ENCODE data around the gene HMCN2.
A peak's percentile ranks its signal among the peaks of the same experiment; 100 is the strongest.

Gene HMCN2

DNA sequence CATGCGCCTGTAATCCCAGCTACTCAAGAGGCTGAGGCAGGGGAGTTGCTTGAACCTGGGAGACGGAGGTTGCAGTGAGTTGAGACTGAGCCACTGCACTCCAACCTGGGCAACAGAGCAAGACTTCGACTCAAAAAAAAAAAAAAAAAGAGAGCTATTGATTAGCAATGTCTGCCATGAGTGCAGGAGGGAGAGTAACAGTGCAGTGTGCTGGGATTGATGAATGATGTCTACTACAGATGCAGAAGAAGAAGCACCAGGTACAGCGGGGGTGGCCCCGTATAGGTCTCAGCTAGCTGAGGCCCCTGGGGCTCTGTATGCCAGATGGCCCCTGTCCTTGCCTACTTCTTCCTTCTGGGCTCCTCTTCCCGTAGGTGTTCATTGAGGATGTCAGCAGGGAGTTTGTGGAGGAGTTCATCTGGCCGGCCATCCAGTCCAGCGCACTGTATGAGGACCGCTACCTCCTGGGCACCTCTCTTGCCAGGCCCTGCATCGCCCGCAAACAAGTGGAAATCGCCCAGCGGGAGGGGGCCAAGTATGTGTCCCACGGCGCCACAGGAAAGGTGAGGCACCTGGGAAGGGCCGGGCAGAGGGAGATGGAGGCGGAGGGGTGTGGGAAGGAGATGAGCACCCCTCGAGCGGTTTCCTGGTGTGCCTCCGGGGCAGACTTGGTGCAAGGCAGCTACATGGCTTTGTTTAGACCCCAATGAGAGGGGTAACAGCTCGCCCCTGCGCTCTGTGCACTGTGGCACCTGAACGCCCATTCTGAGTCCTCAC is 192.7 kb downstream of the HMCN2 start:
- TF ChIP-seq NFIC (IDR thresholded peaks at IDR 0.05) (no peak), RAD21 (IDR thresholded peaks at IDR 0.05; ENCODE audit: low read depth) (no peak), EGR1 (IDR thresholded peaks at IDR 0.05) (no peak), TCF12 (IDR thresholded peaks at IDR 0.05; ENCODE audit: low read depth) (no peak), ZBTB7A (IDR thresholded peaks at IDR 0.05; ENCODE audit: low read depth) (no peak), EP300 (IDR thresholded peaks at IDR 0.05; ENCODE audit: borderline replicate concordance) (no peak), FOXM1 (IDR thresholded peaks at IDR 0.05; ENCODE audit: borderline replicate concordance, low read depth) (no peak), YY1 (IDR thresholded peaks at IDR 0.05; ENCODE audit: low read depth) (no peak), TAF1 (IDR thresholded peaks at IDR 0.05; ENCODE audit: low read depth) (no peak)
- TF ChIP-seq, protein P1, sequence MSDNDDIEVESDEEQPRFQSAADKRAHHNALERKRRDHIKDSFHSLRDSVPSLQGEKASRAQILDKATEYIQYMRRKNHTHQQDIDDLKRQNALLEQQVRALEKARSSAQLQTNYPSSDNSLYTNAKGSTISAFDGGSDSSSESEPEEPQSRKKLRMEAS (IDR thresholded peaks at IDR 0.05), result no peak

DNA sequence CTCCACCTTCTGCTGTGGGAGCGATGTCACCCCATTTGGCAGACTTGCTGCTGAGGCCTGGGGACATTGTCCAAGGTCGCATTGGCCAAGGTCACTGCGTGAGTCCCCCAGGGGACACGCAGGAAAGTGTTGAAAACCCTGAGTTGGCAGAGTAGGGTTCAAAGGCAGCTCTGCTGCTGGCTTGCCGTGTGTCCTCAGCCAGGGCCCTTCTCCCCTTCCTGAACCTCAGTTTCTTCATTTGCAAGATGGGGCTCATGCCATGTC is 193.2 kb downstream of the HMCN2 start:
- TF ChIP-seq TCF12 (IDR thresholded peaks at IDR 0.05; ENCODE audit: low read depth), result no peak
- TF ChIP-seq CEBPB (IDR thresholded peaks at IDR 0.05), result no peak
- no peak for TF ChIP-seq RAD21 (IDR thresholded peaks at IDR 0.05; ENCODE audit: low read depth)

DNA sequence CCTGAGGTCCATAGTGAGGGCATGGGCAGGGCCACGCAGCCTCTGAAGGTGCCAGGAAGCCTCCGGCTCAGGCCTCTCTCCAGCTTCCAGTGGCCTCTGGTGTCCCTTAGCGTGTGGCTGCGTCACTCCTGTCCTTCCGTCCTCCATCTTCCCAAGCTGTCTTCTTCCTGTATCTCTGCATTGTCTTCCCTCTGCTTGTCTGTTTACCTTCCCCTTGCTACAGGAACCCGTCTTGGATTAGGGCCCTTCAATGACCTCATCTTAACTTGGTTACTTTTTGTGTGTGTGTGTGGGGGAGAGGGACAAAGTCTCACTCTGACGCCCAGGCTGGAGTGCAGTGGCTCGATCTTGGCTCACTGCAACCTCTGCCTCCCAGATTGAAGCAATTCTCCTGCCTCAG is 193.6 kb downstream of the HMCN2 start:
- TF ChIP-seq TCF12 (IDR thresholded peaks at IDR 0.05; ENCODE audit: low read depth) (no peak), CREB1 (IDR thresholded peaks at IDR 0.05; ENCODE audit: low read depth) (no peak), TAF1 (IDR thresholded peaks at IDR 0.05; ENCODE audit: low read depth) (no peak)
- TF ChIP-seq, protein P2, sequence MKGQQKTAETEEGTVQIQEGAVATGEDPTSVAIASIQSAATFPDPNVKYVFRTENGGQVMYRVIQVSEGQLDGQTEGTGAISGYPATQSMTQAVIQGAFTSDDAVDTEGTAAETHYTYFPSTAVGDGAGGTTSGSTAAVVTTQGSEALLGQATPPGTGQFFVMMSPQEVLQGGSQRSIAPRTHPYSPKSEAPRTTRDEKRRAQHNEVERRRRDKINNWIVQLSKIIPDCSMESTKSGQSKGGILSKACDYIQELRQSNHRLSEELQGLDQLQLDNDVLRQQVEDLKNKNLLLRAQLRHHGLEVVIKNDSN (IDR thresholded peaks at IDR 0.05), result no peak

DNA sequence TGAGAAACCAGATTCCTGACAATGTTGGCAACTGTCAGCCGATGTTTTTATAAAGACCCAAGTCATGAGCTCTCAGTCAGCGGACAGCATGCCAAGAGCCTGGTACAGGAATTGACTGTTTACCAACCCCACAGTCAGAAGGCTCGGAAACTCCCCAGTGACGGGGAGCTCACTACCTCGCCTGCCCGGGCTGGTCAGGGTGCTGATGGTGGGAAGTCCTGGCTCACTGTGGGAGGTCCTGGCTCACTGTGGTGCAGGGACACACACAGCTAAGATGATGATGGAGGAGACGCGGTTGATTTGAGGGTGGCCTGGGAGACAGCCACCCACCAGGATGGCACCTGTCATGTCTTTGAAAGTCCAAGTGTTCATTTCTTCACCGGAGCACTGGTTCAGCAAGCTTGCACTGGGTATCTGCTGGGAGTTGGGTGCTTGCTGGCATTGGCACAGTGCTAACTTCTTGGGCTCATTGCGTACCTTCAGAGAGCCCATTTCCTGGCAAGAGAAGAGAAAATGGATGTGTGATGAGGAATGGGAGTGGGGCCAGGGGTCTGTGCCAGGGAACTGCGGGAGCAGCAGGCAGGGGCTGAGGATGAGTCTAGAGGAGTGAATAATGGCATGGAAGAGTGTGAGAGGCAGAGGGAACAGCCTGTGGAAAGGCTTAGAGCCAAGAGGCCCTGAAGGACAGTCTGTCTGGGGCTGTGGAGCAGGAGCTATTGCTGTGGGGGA is 194.5 kb downstream of the HMCN2 start:
- TF ChIP-seq NFIC (IDR thresholded peaks at IDR 0.05) (no peak), FOXM1 (IDR thresholded peaks at IDR 0.05; ENCODE audit: borderline replicate concordance, low read depth) (no peak), YY1 (IDR thresholded peaks at IDR 0.05; ENCODE audit: low read depth) (no peak), CREB1 (IDR thresholded peaks at IDR 0.05; ENCODE audit: low read depth) (no peak), EP300 (IDR thresholded peaks at IDR 0.05; ENCODE audit: borderline replicate concordance) (no peak), EGR1 (IDR thresholded peaks at IDR 0.05) (no peak), RAD21 (IDR thresholded peaks at IDR 0.05; ENCODE audit: low read depth) (no peak), TCF12 (IDR thresholded peaks at IDR 0.05; ENCODE audit: low read depth) (no peak), TEAD4 (IDR thresholded peaks at IDR 0.05) (no peak)
- TF ChIP-seq, protein P1 (IDR thresholded peaks at IDR 0.05), result no peak
- TF ChIP-seq, protein P3, sequence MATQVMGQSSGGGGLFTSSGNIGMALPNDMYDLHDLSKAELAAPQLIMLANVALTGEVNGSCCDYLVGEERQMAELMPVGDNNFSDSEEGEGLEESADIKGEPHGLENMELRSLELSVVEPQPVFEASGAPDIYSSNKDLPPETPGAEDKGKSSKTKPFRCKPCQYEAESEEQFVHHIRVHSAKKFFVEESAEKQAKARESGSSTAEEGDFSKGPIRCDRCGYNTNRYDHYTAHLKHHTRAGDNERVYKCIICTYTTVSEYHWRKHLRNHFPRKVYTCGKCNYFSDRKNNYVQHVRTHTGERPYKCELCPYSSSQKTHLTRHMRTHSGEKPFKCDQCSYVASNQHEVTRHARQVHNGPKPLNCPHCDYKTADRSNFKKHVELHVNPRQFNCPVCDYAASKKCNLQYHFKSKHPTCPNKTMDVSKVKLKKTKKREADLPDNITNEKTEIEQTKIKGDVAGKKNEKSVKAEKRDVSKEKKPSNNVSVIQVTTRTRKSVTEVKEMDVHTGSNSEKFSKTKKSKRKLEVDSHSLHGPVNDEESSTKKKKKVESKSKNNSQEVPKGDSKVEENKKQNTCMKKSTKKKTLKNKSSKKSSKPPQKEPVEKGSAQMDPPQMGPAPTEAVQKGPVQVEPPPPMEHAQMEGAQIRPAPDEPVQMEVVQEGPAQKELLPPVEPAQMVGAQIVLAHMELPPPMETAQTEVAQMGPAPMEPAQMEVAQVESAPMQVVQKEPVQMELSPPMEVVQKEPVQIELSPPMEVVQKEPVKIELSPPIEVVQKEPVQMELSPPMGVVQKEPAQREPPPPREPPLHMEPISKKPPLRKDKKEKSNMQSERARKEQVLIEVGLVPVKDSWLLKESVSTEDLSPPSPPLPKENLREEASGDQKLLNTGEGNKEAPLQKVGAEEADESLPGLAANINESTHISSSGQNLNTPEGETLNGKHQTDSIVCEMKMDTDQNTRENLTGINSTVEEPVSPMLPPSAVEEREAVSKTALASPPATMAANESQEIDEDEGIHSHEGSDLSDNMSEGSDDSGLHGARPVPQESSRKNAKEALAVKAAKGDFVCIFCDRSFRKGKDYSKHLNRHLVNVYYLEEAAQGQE (IDR thresholded peaks at IDR 0.05; ENCODE audit: low read depth), result no peak
- TF ChIP-seq, protein P2 (IDR thresholded peaks at IDR 0.05), result no peak

DNA sequence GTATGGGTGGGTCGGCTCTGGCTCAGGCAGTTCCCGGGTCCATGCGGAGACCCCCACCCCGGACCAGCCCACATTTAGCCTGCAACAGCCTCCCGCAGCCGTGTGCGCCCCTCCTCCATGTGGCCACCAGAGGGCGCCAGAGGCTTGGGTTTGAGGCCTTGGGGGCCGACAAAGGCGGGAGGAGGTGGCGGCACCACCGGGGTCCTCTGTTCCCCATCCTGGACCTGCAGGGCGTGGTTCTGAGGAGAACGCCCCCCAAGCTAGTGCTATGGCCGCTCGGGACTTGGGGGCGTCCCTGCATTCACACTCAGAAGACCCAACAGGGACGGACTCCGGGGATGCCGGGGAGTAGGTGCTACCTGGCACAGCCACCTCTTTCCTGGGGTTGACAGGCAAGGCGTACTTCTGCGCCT is 195.7 kb downstream of the HMCN2 start:
- TF ChIP-seq CEBPB (IDR thresholded peaks at IDR 0.05), result no peak
- peak; percentile 69; the same call in 1 of the 2 replicates for TF ChIP-seq ZBTB7A (IDR thresholded peaks at IDR 0.05; ENCODE audit: low read depth)
- TF ChIP-seq, protein P3 (IDR thresholded peaks at IDR 0.05; ENCODE audit: low read depth), result no peak
- no peak for TF ChIP-seq NFIC (IDR thresholded peaks at IDR 0.05)
- no peak for TF ChIP-seq FOXM1 (IDR thresholded peaks at IDR 0.05; ENCODE audit: borderline replicate concordance, low read depth)
- TF ChIP-seq RAD21 (IDR thresholded peaks at IDR 0.05; ENCODE audit: low read depth), result peak; percentile 82

DNA sequence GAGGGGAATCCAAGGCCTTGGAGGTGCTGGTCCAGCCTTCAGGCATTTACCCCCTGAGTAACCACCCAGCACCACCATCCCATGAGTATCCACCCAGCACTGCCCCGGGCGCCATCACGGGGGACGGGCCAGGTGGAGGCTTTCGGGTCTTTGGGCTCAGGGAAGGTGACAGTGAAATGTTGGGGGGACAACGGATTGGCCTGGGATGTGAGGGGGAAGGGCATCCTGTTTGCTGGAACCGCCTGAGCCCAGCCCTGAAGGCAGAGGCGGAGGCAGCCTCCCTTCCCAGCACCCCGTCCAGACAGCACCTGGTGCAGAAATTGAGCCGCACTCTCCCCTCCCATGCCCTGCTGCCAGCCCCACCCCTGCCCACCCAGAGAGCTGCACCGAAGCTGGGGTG is 196.2 kb downstream of the HMCN2 start:
- TF ChIP-seq TCF12 (IDR thresholded peaks at IDR 0.05; ENCODE audit: low read depth) (no peak), EP300 (IDR thresholded peaks at IDR 0.05; ENCODE audit: borderline replicate concordance) (no peak), TAF1 (IDR thresholded peaks at IDR 0.05; ENCODE audit: low read depth) (no peak), YY1 (IDR thresholded peaks at IDR 0.05; ENCODE audit: low read depth) (no peak), CEBPB (IDR thresholded peaks at IDR 0.05) (no peak), CREB1 (IDR thresholded peaks at IDR 0.05; ENCODE audit: low read depth) (no peak)
- TF ChIP-seq, protein P2 (IDR thresholded peaks at IDR 0.05), result no peak
- TF ChIP-seq, protein P3 (IDR thresholded peaks at IDR 0.05; ENCODE audit: low read depth), result no peak
